Medulla oblongata (tissue), 1 donor: ENCODE measurements around the gene MED28.
"Not testable (repeated sequence)": the region's sequence is repeated elsewhere in the genome, so short reads cannot be mapped to it uniquely, and the experiment has no call there.

Source experiments
- DNase-seq: peaks from one replicate; pipeline ENCODE4 v3.0.0-alpha.2; 2015; ENCODE audit errors: extremely low spot score

MED28 gene, protein sequence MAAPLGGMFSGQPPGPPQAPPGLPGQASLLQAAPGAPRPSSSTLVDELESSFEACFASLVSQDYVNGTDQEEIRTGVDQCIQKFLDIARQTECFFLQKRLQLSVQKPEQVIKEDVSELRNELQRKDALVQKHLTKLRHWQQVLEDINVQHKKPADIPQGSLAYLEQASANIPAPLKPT

DNA sequence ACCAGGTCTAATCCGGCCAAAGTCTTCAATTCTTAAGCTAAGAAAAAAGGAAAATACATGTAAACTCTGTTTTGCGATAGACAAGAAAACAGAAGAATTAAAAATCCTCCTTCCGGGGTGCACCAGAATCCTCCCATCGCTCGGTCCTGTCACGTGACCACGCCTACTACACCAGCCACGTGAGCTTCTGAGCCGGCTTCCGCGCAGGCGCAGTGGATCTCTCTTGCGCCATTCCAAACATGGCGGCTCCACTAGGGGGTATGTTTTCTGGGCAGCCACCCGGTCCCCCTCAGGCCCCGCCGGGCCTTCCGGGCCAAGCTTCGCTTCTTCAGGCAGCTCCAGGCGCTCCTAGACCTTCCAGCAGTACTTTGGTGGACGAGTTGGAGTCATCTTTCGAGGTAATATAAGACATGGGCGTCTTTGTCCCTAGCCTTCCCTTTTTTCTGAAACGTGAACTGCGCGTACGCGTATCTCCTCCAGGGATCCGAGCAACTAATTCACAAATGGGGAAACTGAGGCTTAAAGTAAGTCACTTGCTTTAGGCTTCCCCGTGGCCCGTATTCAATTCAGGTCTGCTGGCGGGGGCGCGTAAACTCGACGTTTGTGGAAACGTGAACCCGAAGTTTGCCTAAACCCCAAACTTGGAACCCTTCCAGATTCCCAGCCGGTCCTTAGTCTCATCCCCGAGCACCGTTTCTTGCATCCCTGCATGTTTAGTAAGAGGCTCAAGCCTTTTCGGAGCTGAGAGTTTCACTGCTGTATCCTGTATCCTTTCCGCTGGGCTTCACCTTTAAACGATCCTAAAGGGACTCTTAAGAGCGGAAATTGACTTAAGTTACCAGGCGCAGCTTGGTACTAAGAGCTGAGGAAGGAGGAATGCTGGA lies at the start of gene MED28:
Gene MED28, plus strand, starts transcription at position 226 of the 884 bp plus-strand sequence. Its CDS starts 14 bp downstream, at position 240.
- DNase-seq = peak; percentile 98

DNA sequence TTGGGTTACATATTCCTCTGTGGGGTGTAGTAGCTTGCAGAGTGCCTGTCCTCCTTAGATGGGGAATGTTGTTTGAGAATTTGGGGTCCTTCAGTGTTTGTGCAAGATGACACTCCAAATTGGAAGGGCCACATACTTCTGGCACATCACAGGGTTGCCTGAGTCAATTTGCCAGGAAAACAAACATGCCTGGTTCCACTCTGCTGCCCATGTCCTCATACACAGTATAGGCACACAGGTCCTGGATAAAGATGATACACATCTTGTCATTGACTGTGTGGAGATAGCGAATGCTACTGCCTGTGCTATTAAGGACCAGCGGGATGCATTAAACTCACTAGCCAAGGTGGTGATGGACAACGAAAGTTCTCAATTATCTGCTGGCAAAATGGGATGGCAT lies 48.6 kb upstream of the MED28 start:
- no peak for DNase-seq

DNA sequence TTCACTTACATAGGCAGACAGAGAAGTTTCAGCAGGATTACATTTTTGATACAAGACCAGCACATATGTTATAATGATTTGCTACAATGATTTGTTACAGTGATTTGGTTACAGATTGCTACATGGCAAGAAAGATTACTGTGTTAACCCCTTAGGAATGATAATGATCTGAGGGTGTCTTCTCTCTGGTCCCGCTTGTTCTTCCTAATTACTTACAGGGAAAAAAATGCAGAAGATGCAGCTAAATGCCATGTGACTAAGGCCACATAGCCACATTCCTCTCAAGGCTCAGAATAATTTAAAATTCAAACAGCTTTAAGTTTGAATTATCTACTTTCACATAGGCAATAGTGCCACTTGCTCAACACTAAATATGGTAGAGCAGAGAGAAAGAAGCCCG lies 47.2 kb upstream of the MED28 start:
- DNase-seq = no peak

DNA sequence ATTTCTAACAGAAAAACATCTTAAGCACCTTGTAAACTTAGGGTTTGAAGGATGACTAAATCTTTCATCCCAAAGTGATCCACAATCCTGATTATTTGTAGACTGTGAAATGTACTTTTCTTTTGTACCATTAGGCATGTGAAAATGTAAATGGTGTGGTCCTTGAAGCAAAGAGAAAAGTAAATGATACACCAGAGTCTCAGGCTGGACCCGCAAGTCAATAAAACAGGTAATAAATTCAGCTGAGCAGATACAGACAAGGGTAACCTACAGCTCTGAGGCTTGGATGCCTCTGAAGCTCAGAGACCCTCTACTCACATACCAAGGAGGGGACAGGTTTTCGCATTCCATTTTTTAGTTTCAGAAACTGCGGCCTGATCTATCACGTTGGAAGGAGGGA lies 40.2 kb upstream of the MED28 start:
- no peak for DNase-seq

DNA sequence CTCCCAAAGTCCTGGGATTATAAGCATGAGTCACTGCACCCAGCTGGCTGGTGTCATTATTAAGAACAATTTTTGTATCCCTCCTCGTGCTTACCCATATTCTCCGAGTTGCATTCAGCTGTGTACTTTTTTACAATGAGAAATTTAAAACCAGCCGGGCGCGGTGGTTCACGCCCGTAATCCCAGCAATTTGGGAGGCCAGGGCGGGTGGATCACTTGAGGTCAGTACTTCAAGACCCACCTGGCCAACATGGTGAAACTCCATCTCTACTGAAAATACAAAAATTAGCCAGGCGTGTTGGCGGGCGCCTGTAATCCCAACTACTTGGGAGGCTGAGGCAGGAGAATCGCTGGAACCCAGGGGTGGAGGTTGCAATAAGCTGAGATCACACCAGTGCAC lies 39.3 kb upstream of the MED28 start:
- DNase-seq = not testable (repeated sequence)

DNA sequence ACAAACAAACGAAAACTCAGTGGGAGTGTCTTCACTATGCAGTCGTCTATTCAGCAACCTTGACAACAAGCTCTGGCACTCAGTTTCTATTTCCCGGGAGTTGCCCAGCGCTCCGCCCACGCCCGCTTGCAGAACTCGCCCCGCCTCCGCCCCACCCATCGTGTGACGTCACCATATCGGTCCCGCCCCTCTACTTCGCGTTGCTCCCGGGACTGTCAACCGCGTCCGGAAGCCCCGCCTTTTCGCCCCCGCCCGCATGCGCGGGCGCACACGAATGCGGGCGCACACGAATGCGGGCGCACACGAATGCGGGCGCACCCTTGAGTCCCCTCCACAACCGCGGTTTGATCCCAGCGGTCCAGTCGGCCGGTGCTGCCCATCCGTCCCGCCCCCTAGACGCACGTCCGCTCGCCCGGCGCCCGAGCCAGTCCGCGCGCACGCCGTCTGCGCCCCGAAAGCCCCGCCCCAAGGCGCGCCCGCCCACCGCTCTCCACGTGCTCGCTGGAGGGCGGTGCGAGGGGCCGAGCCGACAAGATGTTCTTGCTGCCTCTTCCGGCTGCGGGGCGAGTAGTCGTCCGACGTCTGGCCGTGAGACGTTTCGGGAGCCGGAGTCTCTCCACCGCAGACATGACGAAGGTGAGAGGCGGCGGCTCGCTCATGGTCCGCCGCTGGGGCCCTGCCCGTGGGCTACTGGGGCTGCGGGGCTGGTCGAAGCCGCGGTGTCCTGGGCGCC lies 37.3 kb upstream of the MED28 start, which contains the start of gene LAP3:
Gene LAP3, plus strand, starts transcription at position 267 of the 733 bp plus-strand sequence. Its CDS starts 268 bp downstream, at position 535.
- DNase-seq = peak; percentile 97

DNA sequence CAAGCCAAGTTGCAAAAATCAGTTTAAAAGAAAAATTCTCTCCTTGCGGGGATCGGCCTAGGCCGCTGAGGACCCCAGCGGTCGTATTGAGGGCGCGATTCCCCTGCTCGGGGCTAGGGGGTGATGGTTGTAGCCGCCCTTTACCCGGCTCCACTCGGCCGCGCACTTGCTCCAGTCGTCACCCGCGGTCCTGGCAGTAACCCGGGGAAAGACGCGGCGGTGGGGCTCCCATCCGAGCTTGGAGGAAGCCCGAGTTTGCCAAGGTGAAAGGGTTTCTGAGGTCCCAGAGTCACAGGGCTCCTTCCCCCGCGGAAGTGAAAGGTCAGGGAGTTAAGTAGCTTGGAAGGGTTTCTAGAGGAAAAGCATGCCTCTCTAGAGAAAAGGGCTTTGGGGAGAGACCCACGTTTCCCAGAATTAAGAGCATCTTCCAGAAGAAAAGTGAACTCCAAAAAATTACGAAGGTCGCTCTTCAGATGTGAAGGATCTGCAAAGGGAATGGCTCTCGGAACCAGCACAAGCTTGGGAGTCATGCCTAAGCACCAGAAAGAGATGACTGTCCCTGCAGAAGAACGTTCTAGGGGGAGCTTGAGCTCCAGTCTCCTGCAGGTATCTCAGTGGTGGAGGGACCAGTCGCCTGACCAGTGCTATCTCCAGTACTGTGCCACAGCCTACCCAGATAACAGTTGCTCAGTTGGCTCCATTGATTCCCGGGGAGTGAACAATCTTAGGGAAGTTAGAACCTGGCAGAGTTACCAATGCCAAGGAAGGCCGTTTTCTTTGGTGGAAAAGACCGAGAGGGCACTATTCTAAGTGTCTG lies 36.6 kb upstream of the MED28 start:
- DNase-seq = peak; percentile 40

DNA sequence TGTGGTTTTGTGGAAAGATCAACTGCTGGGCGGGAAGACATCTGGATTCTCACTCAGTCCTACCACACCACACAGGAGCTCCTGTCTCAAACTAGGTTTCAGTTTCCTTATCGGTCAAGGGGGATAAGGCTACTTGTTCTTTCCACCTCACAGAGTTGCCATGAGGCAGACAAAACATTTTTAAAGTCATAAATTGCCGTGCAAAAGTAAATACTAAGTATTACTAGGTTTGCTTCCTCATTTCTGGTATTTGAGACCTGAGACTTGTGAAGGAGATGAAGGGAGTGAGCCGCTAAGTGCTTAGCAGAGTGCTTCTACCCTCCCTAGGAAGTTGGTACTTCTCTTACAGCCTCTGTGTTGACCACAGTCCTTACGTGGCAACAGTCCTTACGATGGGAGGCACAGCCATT lies 36.0 kb upstream of the MED28 start:
- peak; percentile 46 for DNase-seq

DNA sequence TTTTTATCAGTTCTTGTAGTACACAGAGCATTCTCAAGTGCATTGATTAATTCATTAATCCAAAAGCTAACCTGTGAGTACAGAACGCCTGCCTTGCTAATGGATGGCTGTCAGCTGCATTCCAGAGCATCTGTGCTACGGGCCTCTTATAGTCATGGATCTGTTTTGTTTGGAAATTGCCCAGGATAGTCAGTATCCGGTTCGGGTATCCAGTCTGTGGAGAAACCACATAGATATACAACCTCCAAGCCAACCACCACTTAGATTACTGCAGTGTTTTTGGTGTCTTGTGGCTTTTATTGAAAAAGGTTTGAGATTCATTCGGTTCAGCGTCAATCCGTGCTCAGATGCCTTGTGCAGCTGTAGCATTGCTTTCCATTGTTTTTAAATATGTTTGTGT lies 33.5 kb upstream of the MED28 start:
- DNase-seq = no peak

DNA sequence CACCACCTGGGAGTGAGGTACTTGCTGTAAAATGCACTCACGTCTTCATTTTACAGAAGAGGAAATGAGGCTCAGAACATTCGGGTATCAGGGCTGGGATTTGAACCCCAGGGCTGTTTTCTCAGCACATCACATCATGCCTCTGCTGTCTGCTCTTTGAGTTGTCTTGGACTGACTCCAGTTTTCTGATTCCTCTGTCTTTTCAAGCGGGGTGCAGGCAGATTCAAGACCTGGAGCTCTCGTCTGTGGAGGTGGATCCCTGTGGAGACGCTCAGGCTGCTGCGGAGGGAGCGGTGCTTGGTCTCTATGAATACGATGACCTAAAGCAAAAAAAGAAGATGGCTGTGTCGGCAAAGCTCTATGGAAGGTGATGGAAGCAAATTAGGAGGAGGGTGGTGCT lies 31.2 kb upstream of the MED28 start:
- DNase-seq = no peak

DNA sequence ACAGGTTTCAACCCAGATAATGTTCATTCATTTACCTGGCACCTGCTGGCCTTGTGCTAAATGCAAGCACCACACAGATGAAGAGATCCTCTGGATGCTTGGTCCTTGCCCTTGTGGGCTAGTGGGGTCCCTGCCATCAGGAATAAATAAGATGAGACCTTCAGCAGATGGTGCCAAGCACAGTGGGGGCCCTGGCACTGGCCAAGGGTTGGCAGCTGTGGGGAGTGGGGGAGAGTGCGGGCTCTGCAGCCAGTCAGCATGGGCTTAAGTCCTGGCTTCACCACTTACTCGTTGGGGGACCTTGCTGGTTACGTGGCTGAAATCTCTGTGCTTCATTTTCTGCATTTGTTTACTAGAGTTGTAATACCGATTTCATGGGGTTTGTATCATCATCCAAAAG lies 30.5 kb upstream of the MED28 start:
- no peak for DNase-seq

DNA sequence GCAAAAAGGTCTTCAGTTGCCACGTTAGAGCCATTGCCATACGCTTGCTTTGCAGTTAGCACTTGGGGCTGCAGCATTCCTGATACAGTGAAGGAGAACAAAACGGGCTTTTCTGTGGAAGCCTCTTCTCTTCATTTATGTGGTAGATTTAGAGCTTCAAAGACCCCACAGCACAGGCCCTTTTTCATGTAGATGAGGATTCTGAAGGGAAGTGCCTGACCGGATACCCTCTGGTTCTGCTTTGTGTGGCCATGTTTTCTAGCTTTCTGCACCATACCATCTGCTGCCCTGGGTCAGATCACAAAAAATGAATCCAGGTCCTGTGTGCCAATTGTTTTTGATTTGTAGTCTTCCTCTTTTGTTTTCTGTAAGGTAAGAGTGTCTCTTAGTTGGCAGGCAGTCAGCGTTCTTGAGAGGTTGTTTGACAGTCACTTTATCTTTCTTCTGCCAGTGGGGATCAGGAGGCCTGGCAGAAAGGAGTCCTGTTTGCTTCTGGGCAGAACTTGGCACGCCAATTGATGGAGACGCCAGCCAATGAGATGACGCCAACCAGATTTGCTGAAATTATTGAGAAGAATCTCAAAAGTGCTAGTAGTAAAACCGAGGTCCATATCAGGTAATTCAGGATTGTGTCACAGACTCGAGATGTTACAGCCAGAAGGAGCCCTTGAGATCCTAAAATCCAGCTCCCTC lies 29.8 kb upstream of the MED28 start:
- peak; percentile 36 for DNase-seq

DNA sequence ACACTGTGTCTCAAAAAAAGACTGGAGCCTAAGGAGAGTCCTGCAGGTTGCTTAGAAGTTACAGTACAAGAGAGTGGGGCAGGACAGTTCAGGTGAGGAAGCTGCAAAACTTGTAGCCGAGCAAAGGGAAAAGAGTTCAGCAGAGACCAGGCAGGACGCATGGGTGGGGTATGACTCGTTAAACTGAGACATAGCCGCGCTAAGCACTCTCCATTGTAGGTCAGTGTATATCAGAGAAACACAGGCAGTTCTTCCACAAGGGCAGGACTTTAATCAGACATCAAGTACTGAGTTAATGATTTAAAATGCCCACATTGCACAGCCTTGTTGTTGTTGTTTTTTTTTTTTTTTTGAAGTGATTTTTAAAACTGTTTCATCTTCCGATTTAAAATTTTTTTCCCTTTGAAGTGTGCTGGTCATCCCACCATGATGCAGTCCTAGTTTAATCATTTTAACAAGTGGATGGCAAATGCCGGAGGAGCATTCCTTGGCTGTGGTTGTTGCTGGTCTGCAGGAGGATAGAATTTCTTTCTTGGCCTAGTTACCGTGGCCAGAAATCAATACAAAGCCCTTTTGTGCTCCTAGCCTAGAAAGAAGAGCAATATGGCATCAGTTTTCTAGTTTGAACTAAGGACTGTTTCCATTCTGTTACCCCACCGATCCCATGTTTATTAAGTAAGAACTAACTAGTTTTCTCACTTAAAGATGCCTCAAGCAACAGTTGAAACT lies 27.2 kb upstream of the MED28 start:
- peak; percentile 64 for DNase-seq

DNA sequence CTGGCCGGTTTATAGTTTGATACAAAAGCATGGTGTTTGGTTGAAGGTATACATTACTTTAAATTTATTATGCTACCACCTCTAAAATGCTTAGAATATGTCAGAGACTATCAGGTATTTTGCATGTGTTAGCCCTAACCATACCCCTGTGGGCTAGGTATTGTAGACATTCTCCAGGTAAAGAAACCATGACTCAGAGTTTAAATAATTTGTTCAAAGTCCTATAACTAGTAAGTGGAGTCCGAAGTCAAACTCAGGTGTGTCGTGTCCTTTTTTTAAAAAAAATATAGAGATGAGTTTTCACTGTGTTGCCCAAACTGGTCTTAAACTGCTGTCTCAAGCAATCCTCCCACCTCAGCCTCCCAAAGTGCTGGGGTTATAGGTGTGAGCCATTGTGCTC lies 25.1 kb upstream of the MED28 start:
- no peak for DNase-seq

DNA sequence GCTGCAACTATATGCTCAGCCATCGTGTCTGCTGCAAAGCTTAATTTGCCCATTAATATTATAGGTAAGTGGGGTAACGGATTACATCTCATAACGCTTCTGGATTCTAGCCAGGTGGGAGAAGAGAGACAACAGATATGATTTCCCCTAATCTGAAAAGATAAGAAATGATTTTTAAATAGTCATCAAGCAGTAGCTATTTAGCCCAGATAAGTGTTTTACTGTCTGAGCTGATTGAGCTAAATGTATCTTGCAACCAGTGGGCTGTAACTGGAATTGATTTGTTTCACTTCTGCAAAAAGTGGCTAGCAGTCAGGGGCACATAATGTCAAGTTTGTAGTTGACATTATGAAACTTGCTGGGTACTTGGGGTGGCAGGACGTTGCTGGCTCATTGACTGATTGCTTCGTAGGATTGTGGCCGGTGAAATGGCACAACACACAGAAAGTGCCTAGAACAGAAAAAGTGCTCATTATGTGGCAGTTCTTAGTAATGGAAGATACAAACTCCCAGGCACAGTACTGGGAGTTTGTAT lies 18.9 kb upstream of the MED28 start:
- peak; percentile 52 for DNase-seq

DNA sequence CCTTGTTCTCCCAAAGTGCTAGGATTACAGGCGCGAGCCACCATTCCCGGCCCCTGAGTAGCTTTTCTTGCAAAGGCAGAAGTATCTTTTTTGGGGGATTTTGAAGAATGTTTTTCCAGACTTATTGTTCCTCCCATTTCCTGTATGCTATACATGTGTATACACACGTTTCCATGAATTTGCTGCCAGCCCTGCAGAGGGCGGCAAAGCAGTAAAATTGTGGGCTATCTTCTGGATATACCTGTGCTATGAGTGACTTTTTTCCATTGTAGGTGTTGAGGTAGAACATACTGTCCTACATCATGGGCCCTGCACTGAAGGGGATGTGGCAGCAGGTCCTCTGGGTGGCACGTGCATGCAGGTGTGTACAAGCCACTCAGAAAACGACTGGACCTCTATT lies 16.9 kb upstream of the MED28 start:
- no peak for DNase-seq

DNA sequence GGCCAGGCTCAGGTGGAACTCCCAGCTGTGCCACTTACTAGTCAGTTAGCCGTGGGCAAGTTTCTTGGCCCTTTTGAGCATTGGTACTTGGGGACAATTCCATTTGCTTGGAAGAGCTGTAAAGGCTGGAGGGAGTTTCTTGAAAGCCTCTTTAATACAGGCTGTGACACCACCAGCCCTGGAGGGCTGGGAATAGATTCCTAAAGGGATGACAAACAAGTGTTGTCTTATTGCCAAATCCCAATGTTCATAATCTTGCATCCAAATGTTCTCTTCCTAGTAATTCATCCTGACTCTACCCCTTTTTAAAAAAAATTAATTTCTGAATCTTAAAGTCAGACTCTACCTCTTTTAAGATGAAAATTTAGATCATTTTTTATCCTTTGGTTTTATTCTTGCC lies 14.6 kb upstream of the MED28 start:
- DNase-seq = peak; percentile 47

DNA sequence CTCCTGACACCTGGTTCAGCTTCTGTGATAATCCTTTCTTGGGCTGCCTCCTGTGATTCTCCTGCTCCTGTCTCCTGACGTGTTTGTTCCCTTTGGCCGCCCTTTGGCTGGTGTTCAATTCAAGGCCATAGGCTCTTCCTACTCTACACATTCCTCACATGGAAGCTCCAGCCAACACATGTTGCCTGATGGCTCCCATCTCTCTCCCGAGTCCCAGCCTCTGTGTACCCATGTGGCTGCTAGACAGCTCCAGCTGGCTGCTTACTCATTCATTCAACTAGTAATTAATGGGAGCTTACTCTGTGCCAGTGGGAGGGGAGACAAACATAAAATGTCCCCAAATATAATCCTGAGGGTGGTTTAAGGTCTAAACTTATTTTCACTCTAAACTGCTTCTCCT lies 9.2 kb upstream of the MED28 start:
- DNase-seq = no peak

DNA sequence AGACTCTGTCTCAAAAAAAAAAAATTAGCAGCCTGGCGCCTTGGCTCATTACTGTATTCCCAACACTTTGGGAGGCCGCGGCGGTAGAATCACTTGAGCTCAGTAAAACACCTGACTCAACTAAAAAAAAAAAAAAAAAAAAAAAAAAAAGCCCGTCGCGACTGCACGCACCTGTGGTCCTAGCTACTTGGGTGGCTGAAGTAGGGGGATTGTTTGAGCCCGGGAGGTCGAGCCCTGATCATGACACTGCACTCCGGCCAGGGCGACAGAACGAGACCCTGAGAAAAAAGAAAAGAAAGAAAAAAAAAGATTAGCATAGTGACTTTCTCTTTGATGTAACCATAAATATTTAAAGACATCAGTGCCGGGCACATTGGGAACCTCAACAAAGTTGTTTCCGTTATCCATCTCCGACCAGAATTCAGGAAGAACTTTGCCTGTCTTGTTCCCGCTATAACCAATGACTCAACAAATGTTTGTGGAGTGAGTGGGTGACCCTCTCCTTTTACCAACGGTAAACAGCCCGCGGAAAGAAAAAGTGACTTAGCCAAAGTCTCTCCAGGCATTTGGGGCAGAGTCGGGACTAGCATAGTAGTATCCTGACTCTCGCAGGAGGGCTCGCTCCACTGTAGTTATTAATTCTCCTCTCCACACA lies 553 bp upstream of the MED28 start:
- DNase-seq = peak; percentile 30

DNA sequence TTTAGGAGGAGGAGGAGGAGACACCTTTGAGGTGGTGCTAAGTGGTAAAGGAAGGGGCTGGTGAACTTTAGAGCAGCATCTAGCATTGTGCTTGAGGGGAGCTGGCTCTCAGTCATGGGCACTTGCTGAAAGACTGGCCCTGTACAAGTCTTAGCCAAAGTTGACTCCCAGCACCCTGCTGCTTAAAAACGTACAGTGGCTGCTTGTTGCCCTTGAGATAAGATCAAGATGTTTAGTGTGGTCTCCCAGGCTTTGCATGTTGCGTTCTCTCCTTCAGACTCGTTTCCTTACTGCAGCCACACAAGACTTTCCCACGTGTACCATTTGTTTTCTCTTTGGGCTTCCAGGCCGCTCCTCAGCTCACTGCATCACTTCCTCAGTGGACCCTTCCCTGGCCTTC lies 1.8 kb downstream of the MED28 start:
- DNase-seq = no peak
